ENCODE results near the gene CNOT8.

- TF ChIP-seq FOXM1 (IDR thresholded peaks at IDR 0.05; ENCODE audit: borderline replicate concordance) = no peak
- TF ChIP-seq HDGF (IDR thresholded peaks at IDR 0.05; ENCODE audit: borderline replicate concordance) = no peak
- no peak for TF ChIP-seq TARDBP (IDR thresholded peaks at IDR 0.05)
- TF ChIP-seq, protein P1, sequence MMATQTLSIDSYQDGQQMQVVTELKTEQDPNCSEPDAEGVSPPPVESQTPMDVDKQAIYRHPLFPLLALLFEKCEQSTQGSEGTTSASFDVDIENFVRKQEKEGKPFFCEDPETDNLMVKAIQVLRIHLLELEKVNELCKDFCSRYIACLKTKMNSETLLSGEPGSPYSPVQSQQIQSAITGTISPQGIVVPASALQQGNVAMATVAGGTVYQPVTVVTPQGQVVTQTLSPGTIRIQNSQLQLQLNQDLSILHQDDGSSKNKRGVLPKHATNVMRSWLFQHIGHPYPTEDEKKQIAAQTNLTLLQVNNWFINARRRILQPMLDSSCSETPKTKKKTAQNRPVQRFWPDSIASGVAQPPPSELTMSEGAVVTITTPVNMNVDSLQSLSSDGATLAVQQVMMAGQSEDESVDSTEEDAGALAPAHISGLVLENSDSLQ (IDR thresholded peaks at IDR 0.05) = no peak
- no peak for TF ChIP-seq ELF4 (IDR thresholded peaks at IDR 0.05)
- no peak for TF ChIP-seq BHLHE40 (IDR thresholded peaks at IDR 0.05; ENCODE audit: borderline replicate concordance)
- TF ChIP-seq ZNF384 (IDR thresholded peaks at IDR 0.05) = no peak
- TF ChIP-seq CTBP1 (IDR thresholded peaks at IDR 0.05; ENCODE audit: borderline replicate concordance) = no peak
- TF ChIP-seq FOXA1 (IDR thresholded peaks at IDR 0.05) = no peak
- TF ChIP-seq SUZ12 (IDR thresholded peaks at IDR 0.05) = no peak
- no peak for TF ChIP-seq FOXK2 (IDR thresholded peaks at IDR 0.05)
Measured at GRCh38 chr5:154863291-154864080, 5.1 kb downstream of the CNOT8 start.

Measured in HEK293T (cell line).